ENCODE data around the gene POTEJ.
"Not testable (repeated sequence)": the region's sequence is repeated elsewhere in the genome, so short reads cannot be mapped to it uniquely, and the experiment has no call there.

The POTEJ gene

GRCh38 chr2:130590170-130590841 lies 20.9 kb upstream of the POTEJ start:
- not testable (repeated sequence) for H3K36me3 ChIP-seq (ENCODE audit: control insufficient read depth, insufficient read depth, low read length); H3K4me1 ChIP-seq (ENCODE audit: control insufficient read depth, insufficient read depth, low read length); H3K9ac ChIP-seq (ENCODE audit: low read length); H3K27me3 ChIP-seq (ENCODE audit: control insufficient read depth, insufficient read depth, low read length); H3K4me3 ChIP-seq (ENCODE audit: low read length); H3K9me3 ChIP-seq (ENCODE audit: control insufficient read depth, low read length)

- not testable (repeated sequence) for H3K27me3 ChIP-seq (ENCODE audit: control insufficient read depth, insufficient read depth, low read length); H3K4me3 ChIP-seq (ENCODE audit: low read length); H3K4me1 ChIP-seq (ENCODE audit: control insufficient read depth, insufficient read depth, low read length); H3K9ac ChIP-seq (ENCODE audit: low read length); H3K36me3 ChIP-seq (ENCODE audit: control insufficient read depth, insufficient read depth, low read length); H3K9me3 ChIP-seq (ENCODE audit: control insufficient read depth, low read length)
These were observed 20.3 kb upstream of the POTEJ start for GRCh38 chr2:130590842-130591359.

- not testable (repeated sequence) for H3K9me3 ChIP-seq (ENCODE audit: control insufficient read depth, low read length); H3K36me3 ChIP-seq (ENCODE audit: control insufficient read depth, insufficient read depth, low read length); H3K27me3 ChIP-seq (ENCODE audit: control insufficient read depth, insufficient read depth, low read length); H3K9ac ChIP-seq (ENCODE audit: low read length); H3K4me1 ChIP-seq (ENCODE audit: control insufficient read depth, insufficient read depth, low read length); H3K4me3 ChIP-seq (ENCODE audit: low read length)
These were observed 18.3 kb upstream of the POTEJ start for GRCh38 chr2:130592791-130593414.

DNA sequence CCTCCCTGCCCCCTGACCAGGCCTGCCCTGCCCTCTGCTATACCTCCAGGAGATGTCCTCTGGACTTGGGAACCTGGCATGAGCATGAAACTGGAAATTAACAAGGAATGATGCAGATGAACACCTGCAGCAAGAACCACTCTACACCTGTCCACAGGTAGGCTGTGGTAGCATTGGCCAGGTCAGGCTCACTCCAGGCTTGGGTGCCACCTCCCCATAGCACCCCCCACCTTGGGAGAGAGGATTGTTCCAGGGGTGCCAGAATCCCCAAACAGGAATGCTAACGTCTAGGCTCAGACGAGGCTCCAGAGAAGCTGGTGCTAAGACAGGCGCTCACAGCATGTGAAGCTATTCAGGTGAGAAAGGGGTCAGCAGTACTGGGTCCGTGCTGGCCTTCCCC lies 17.2 kb upstream of the POTEJ start:
- not testable (repeated sequence) for H3K36me3 ChIP-seq (ENCODE audit: control insufficient read depth, insufficient read depth, low read length); H3K9me3 ChIP-seq (ENCODE audit: control insufficient read depth, low read length); H3K27me3 ChIP-seq (ENCODE audit: control insufficient read depth, insufficient read depth, low read length); H3K9ac ChIP-seq (ENCODE audit: low read length); H3K4me1 ChIP-seq (ENCODE audit: control insufficient read depth, insufficient read depth, low read length); H3K4me3 ChIP-seq (ENCODE audit: low read length)

- H3K36me3 ChIP-seq (ENCODE audit: control insufficient read depth, insufficient read depth, low read length); H3K4me1 ChIP-seq (ENCODE audit: control insufficient read depth, insufficient read depth, low read length); H3K9ac ChIP-seq (ENCODE audit: low read length); H3K4me3 ChIP-seq (ENCODE audit: low read length); H3K9me3 ChIP-seq (ENCODE audit: control insufficient read depth, low read length); H3K27me3 ChIP-seq (ENCODE audit: control insufficient read depth, insufficient read depth, low read length): not testable (repeated sequence)
These were observed 14.5 kb upstream of the POTEJ start for GRCh38 chr2:130596757-130597156.

GRCh38 chr2:130597994-130598393 lies 13.2 kb upstream of the POTEJ start:
- H3K9me3 ChIP-seq (ENCODE audit: control insufficient read depth, low read length); H3K27me3 ChIP-seq (ENCODE audit: control insufficient read depth, insufficient read depth, low read length); H3K36me3 ChIP-seq (ENCODE audit: control insufficient read depth, insufficient read depth, low read length); H3K4me3 ChIP-seq (ENCODE audit: low read length); H3K9ac ChIP-seq (ENCODE audit: low read length); H3K4me1 ChIP-seq (ENCODE audit: control insufficient read depth, insufficient read depth, low read length): not testable (repeated sequence)

- not testable (repeated sequence) for H3K9me3 ChIP-seq (ENCODE audit: control insufficient read depth, low read length); H3K4me1 ChIP-seq (ENCODE audit: control insufficient read depth, insufficient read depth, low read length); H3K4me3 ChIP-seq (ENCODE audit: low read length); H3K9ac ChIP-seq (ENCODE audit: low read length); H3K36me3 ChIP-seq (ENCODE audit: control insufficient read depth, insufficient read depth, low read length); H3K27me3 ChIP-seq (ENCODE audit: control insufficient read depth, insufficient read depth, low read length)
These were observed 12.8 kb upstream of the POTEJ start for GRCh38 chr2:130598463-130598862.

- not testable (repeated sequence) for H3K9ac ChIP-seq (ENCODE audit: low read length); H3K4me1 ChIP-seq (ENCODE audit: control insufficient read depth, insufficient read depth, low read length); H3K4me3 ChIP-seq (ENCODE audit: low read length); H3K9me3 ChIP-seq (ENCODE audit: control insufficient read depth, low read length); H3K27me3 ChIP-seq (ENCODE audit: control insufficient read depth, insufficient read depth, low read length); H3K36me3 ChIP-seq (ENCODE audit: control insufficient read depth, insufficient read depth, low read length)
These were observed 11.8 kb upstream of the POTEJ start, which contains the start of gene CFC1 for GRCh38 chr2:130599393-130599792. TSS of gene CFC1 (minus strand) at chr2:130599575. CDS start at chr2:130599287, 288 bp downstream.

- not testable (repeated sequence) for H3K9ac ChIP-seq (ENCODE audit: low read length); H3K36me3 ChIP-seq (ENCODE audit: control insufficient read depth, insufficient read depth, low read length); H3K9me3 ChIP-seq (ENCODE audit: control insufficient read depth, low read length); H3K4me3 ChIP-seq (ENCODE audit: low read length); H3K4me1 ChIP-seq (ENCODE audit: control insufficient read depth, insufficient read depth, low read length); H3K27me3 ChIP-seq (ENCODE audit: control insufficient read depth, insufficient read depth, low read length)
These were observed 11.3 kb upstream of the POTEJ start for GRCh38 chr2:130599926-130600325.

GRCh38 chr2:130601648-130602302 lies 9.5 kb upstream of the POTEJ start:
- H3K27me3 ChIP-seq (ENCODE audit: control insufficient read depth, insufficient read depth, low read length); H3K36me3 ChIP-seq (ENCODE audit: control insufficient read depth, insufficient read depth, low read length); H3K9ac ChIP-seq (ENCODE audit: low read length): not testable (repeated sequence)

GRCh38 chr2:130608276-130609001 lies 2.8 kb upstream of the POTEJ start:
- H3K4me1 ChIP-seq (ENCODE audit: control insufficient read depth, insufficient read depth, low read length); H3K9ac ChIP-seq (ENCODE audit: low read length); H3K27me3 ChIP-seq (ENCODE audit: control insufficient read depth, insufficient read depth, low read length); H3K9me3 ChIP-seq (ENCODE audit: control insufficient read depth, low read length); H3K4me3 ChIP-seq (ENCODE audit: low read length); H3K36me3 ChIP-seq (ENCODE audit: control insufficient read depth, insufficient read depth, low read length): not testable (repeated sequence)

More at GRCh38 chr2:130601648-130602302, 9.5 kb upstream of the POTEJ start:
- H3K9me3 ChIP-seq (ENCODE audit: control insufficient read depth, low read length); H3K4me3 ChIP-seq (ENCODE audit: low read length); H3K4me1 ChIP-seq (ENCODE audit: control insufficient read depth, insufficient read depth, low read length): not testable (repeated sequence)

All from mucosa of stomach (tissue), 1 donor.